GM12878 (cell line): ENCODE results near the gene FKBP15. TPM values are rescaled to one million over a fixed set of nuclear protein-coding genes. Genes with fewer than 3 reads are reported as not detected.

Experiments used
- ATAC-seq: fragments of 200-7000 bp; cut with Tn5 transposase; 3 replicates; pipeline ENCODE4 v1.9.1; 2020; ENCODE audit warnings: mild to moderate bottlenecking, moderate library complexity
- BruUV-seq: library from RNA; stranded (reverse); fragments of 400-500 nt; replicated peaks from 2 replicates; lab custom pipeline; 2021; lab: Mats Ljungman, UMichigan
- CTCF ChIA-PET: fragments of 300-600 bp; sonication (Branson Sonifier 250); formaldehyde crosslinking; extraction: SDS; loops from one replicate; lab custom pipeline; 2021; ENCODE audit warnings: inconsistent platforms; lab: Yijun Ruan, JAX
- POLR2A ChIA-PET: fragments of 350-600 bp; formaldehyde crosslinking; extraction: SDS; loops from one replicate; lab custom pipeline; 2021; ENCODE audit warnings: inconsistent platforms; lab: Charles Lee
- RAD21 ChIA-PET: fragments of 300-600 bp; sonication (Branson Sonifier 250); formaldehyde crosslinking; loops from one replicate; lab custom pipeline; 2023; ENCODE audit warnings: antibody characterized with exemption; ENCODE audit not compliant: unreplicated experiment; lab: Charles Lee
- SMC1A ChIA-PET: fragments of 300-600 bp; sonication (Branson Sonifier 250); formaldehyde crosslinking; loops from one replicate; lab custom pipeline; 2023; ENCODE audit not compliant: unreplicated experiment, uncharacterized antibody; lab: Charles Lee
- DNase-seq: peaks from one replicate; pipeline ENCODE4 v3.0.0-alpha.2; 2011; ENCODE audit warnings: low read depth, low spot score
- FAIRE-seq: peaks from 3 replicates; lab custom pipeline; 2011; peaks lifted over from hg19 to GRCh38; lab: Jason Lieb, UNC
- H2AFZ ChIP-seq: 2 replicates; pipeline ENCODE4 v1.6.0; 2011; ENCODE audit warnings: low read depth, low read length, control low read depth; ENCODE audit not compliant: control insufficient read depth
- H3K27ac ChIP-seq: 2 replicates; pipeline ENCODE4 v1.5.1; 2011; ENCODE audit warnings: control low read depth; ENCODE audit not compliant: control insufficient read depth, insufficient read depth
- H3K27me3 ChIP-seq, 2 experiments: replicated peaks in 1 of 2; 2 replicates each; pipeline versions ENCODE4 v1.6.0 to v1.6.1; 2011; ENCODE audit warnings: low read length in 1 of 2; ENCODE audit not compliant: control insufficient read depth in 2 of 2, insufficient read depth in 2 of 2
- H3K36me3 ChIP-seq, 2 experiments: 2 replicates each; pipeline ENCODE4 v1.5.1; 2011; ENCODE audit warnings: low read length in 1 of 2; ENCODE audit not compliant: control insufficient read depth in 2 of 2, insufficient read depth in 2 of 2
- H3K4me1 ChIP-seq: 2 replicates; pipeline ENCODE4 v1.6.1; 2011; ENCODE audit warnings: mild to moderate bottlenecking, low read length, moderate library complexity, mixed read lengths; ENCODE audit not compliant: control insufficient read depth, insufficient read depth
- H3K4me2 ChIP-seq: 2 replicates; pipeline ENCODE4 v1.6.0; 2011; ENCODE audit warnings: control low read depth; ENCODE audit not compliant: control insufficient read depth, insufficient read depth
- H3K4me3 ChIP-seq: fragments of 200-600 bp; sonication (generic); 2 replicates; pipeline ENCODE4 v1.5.1; 2016
- H3K79me2 ChIP-seq: 2 replicates; pipeline ENCODE4 v1.6.0; 2011; ENCODE audit warnings: low read length; ENCODE audit not compliant: control insufficient read depth, insufficient read depth
- H3K9ac ChIP-seq: 2 replicates; pipeline ENCODE4 v1.8.0; 2011; ENCODE audit warnings: low read length, control low read depth, mixed read lengths; ENCODE audit not compliant: control insufficient read depth, insufficient read depth
- H3K9me3 ChIP-seq: replicated peaks from 3 replicates; pipeline ENCODE4 v1.5.1; 2011; ENCODE audit warnings: mild to moderate bottlenecking, low read length; ENCODE audit not compliant: control insufficient read depth, insufficient read depth
- H4K20me1 ChIP-seq: 2 replicates; pipeline ENCODE4 v1.6.0; 2011; ENCODE audit not compliant: control insufficient read depth, insufficient read depth
- ASH2L ChIP-seq: fragments of 300-600, 200-600 bp; sonication (generic); IDR thresholded peaks from 2 replicates; pipeline ENCODE4 v1.6.1; 2017; ENCODE audit warnings: low read depth, mild to moderate bottlenecking, borderline replicate concordance
- CBFB ChIP-seq: IDR thresholded peaks from 2 replicates; pipeline ENCODE4 v1.6.1; 2016; ENCODE audit warnings: antibody characterized with exemption, low read depth
- CHD4 ChIP-seq: fragments of 200-600 bp; sonication (generic); IDR thresholded peaks from 2 replicates; pipeline ENCODE4 v1.6.1; 2016; ENCODE audit warnings: mild to moderate bottlenecking
- ESRRA ChIP-seq: IDR thresholded peaks from 2 replicates; pipeline ENCODE4 v1.6.1; 2012; ENCODE audit warnings: mild to moderate bottlenecking, low read length, improper control_type of control experiment
- ETV6 ChIP-seq, 2 experiments: fragments of 450-650 bp in 1 of 2; IDR thresholded peaks in 1 of 2; conservative IDR thresholded peaks in 1 of 2; 2 replicates each; pipeline ENCODE4 v1.6.1; 2014; ENCODE audit warnings: antibody characterized with exemption in 1 of 2, borderline replicate concordance in 1 of 2, low read depth in 1 of 2, mild to moderate bottlenecking in 1 of 2, moderate library complexity in 1 of 2
- GABPA ChIP-seq: IDR thresholded peaks from 2 replicates; pipeline ENCODE4 v1.6.1; 2014; ENCODE audit warnings: antibody characterized with exemption, low read depth, mild to moderate bottlenecking, inconsistent platforms
- HDAC6 ChIP-seq: fragments of 200-600 bp; sonication (generic); IDR thresholded peaks from one replicate; pipeline ENCODE4 v1.8.0; 2017; ENCODE audit warnings: antibody characterized with exemption; ENCODE audit not compliant: unreplicated experiment
- LARP7 ChIP-seq: fragments of 450-650 bp; IDR thresholded peaks from 2 replicates; pipeline ENCODE4 v1.6.1; 2017; ENCODE audit warnings: mild to moderate bottlenecking
- MEF2A ChIP-seq: IDR thresholded peaks from 2 replicates; pipeline ENCODE4 v1.6.1; 2011; ENCODE audit warnings: low read depth, mild to moderate bottlenecking, low read length, moderate library complexity; ENCODE audit not compliant: insufficient read depth
- NFXL1 ChIP-seq: fragments of 450-650 bp; IDR thresholded peaks from 2 replicates; pipeline ENCODE4 v1.6.1; 2017; ENCODE audit warnings: antibody characterized with exemption, mild to moderate bottlenecking, borderline replicate concordance
- POU2F2 ChIP-seq: IDR thresholded peaks from 3 replicates; pipeline ENCODE4 v1.6.1; 2011; ENCODE audit warnings: low read depth, mild to moderate bottlenecking, low read length, borderline replicate concordance
- RBBP5 ChIP-seq: fragments of 200-600 bp; sonication (generic); conservative IDR thresholded peaks from 2 replicates; pipeline ENCODE4 v1.6.1; 2016
- RELB ChIP-seq: fragments of 450-650 bp; IDR thresholded peaks from 2 replicates; pipeline ENCODE4 v1.6.1; 2017; ENCODE audit warnings: low read depth, mild to moderate bottlenecking, moderate library complexity
- RUNX3 ChIP-seq: IDR thresholded peaks from 2 replicates; pipeline ENCODE4 v1.6.1; 2012; ENCODE audit warnings: low read length, inconsistent platforms
- SIN3A ChIP-seq: IDR thresholded peaks from 2 replicates; pipeline ENCODE4 v1.6.1; 2012; ENCODE audit warnings: low read depth, low read length, improper control_type of control experiment
- SMAD1 ChIP-seq: fragments of 450-650 bp; IDR thresholded peaks from 2 replicates; pipeline ENCODE4 v1.6.1; 2018; ENCODE audit warnings: mild to moderate bottlenecking, low read depth; ENCODE audit not compliant: partially characterized antibody
- SMC3 ChIP-seq: IDR thresholded peaks from 2 replicates; pipeline ENCODE4 v1.6.1; 2011; ENCODE audit warnings: low read length, improper control_type of control experiment, borderline replicate concordance
- SREBF2 ChIP-seq: IDR thresholded peaks from 2 replicates; pipeline ENCODE4 v1.6.1; 2012; ENCODE audit warnings: mild to moderate bottlenecking, low read length
- SUPT20H ChIP-seq: IDR thresholded peaks from 2 replicates; pipeline ENCODE4 v1.6.1; 2011; ENCODE audit warnings: low read depth, mild to moderate bottlenecking, low read length, moderate library complexity, borderline replicate concordance; ENCODE audit not compliant: control insufficient read depth
- TCF7 ChIP-seq: IDR thresholded peaks from 2 replicates; pipeline ENCODE4 v1.6.1; 2014; ENCODE audit warnings: antibody characterized with exemption, borderline replicate concordance
- WGBS: methylation state at CpG from one replicate; pipeline ENCODE4 v1.1.6; 2016; ENCODE audit warnings: low lambda C conversion rate; ENCODE audit not compliant: insufficient replicate concordance, insufficient coverage; ENCODE audit errors: missing lambda C conversion rate; 5-methylcytosine and 5-hydroxymethylcytosine counted together
- in situ Hi-C: fragments of 300-500 bp; cut with MboI; formaldehyde crosslinking; loops from 9 replicates; pipeline ENCODE4 v1.14.3; 2018; ENCODE audit warnings: mixed read lengths
- intact Hi-C: fragments of 100-400 bp; cut with micrococcal nuclease; formaldehyde crosslinking; loops from one replicate; pipeline ENCODE4 v1.14.2; 2022; ENCODE audit not compliant: unreplicated experiment
- polyA plus RNA-seq, 11 experiments: library from polyadenylated mRNA; depleted of rRNA in 4 of 11; unstranded in 6 of 11; stranded (reverse) in 5 of 11; fragments of >200 nt; fragmentation: Nextera tagmentation in 4 of 11; fragmentation: Illumina TruSeq in 1 of 11; extraction: Ambion mirVana in 4 of 11; extraction: Trizol in 1 of 11; gene quantifications; 1 replicate in 1 of 11; 2 replicates in 10 of 11; pipeline versions ENCODE4 v1.2.1 to v1.2.3, GENCODE V29; 2011 to 2016; ENCODE audit warnings: inconsistent platforms in 2 of 11, missing spikeins in 2 of 11, low read depth in 1 of 11
- total RNA-seq, 4 experiments: library from RNA; depleted of rRNA in 3 of 4; stranded (reverse); fragments of >200 nt in 3 of 4; fragmentation: Illumina TruSeq in 1 of 4; extraction: Trizol in 1 of 4; gene quantifications; 2 replicates each; pipeline versions ENCODE4 v1.2.1 to v1.2.3, GENCODE V29; 2013 to 2021
- TF ChIP-seq, protein P1 (sequence below): fragments of 450-650 bp; formaldehyde crosslinking; IDR thresholded peaks from 2 replicates; pipeline ENCODE4 v1.4.0; 2022; ENCODE audit warnings: mild to moderate bottlenecking, moderate library complexity

The FKBP15 gene
- total and polyA plus RNA-seq, 10 of the 15 experiments (the other 5 are each of a cell fraction or from before 2014, with no cell fraction given) = 5.0 to 53.4 (median 21.2) TPM

GRCh38 chr9:113219969-113220368 is 1.1 kb downstream of the FKBP15 start:
- 0% methylated on average over 1 of the region's 1 CpG for WGBS
- Histone ChIP-seq H3K27me3 (no peaks in the 10 kb centered on the region), H3K4me1 (peaks cover 4% of the 10 kb centered on the region; the same call in 1 of the 2 replicates), H3K9me3 (no peaks in the 10 kb centered on the region), H3K36me3 (0 out of 4 replicates have a peak, but pooled peaks cover 0 to 5% of the 10 kb centered on the region in 2 experiments), H4K20me1 (no peaks in the 10 kb centered on the region), H3K4me2 (peak overlapping the region; percentile 98), H3K27ac (peak overlapping the region; percentile 95), H3K79me2 (peaks cover 78% of the 10 kb centered on the region), H2AFZ (no peak overlapping the region), H3K9ac (peak overlapping the region; percentile 70), H3K4me3 (peak overlapping the region; percentile 86)
- ChIA-PET CTCF (interaction anchor here (1.1 to 4.8 kb wide), 8 partner anchors 33 to 361 kb away, joined by 3 to 52 read pairs (median 4); partner anchors contain the start of genes C9orf43, CDC26, POLE3 and PRPF4), RAD21 (interaction anchor here (0.7 to 5.1 kb wide), 10 partner anchors 12 to 438 kb away, joined by 3 to 32 read pairs (median 4); partner anchors contain the start of genes C9orf43, CDC26, POLE3 and PRPF4), POLR2A (interaction anchor here (0.7 to 4.5 kb wide), 6 partner anchors 12 to 734 kb away, joined by 3 to 32 read pairs (median 6); partner anchors contain the start of genes C9orf43, CDC26, KIAA1958 and POLE3), SMC1A (interaction anchor here (0.6 to 5.0 kb wide), 19 partner anchors 8 to 395 kb away, joined by 3 to 68 read pairs (median 5); partner anchors contain the start of genes C9orf43, CDC26, POLE3 and PRPF4)
- no TSS peak for BruUV-seq
- FAIRE-seq (peak; percentile 68), DNase-seq (peak; percentile 77), ATAC-seq (peak; percentile 78)
- intact Hi-C loops = loop anchor here (1.0 to 10.0 kb wide), 3 partner anchors 55 to 185 kb away; partner anchors contain the start of genes ALAD, CDC26 and PRPF4
- in situ Hi-C loops = no loop called here
- TF ChIP-seq ETV6 (conservative IDR thresholded peaks at IDR 0.05 in 1 of 2, IDR thresholded peaks at IDR 0.05 in 1 of 2; ENCODE audit: borderline replicate concordance in 1 of 2, low read depth in 1 of 2) = peak in 1 of 2 experiments; percentile 68; a peak in 2 of 4 replicates
- peak; percentile 99 for TF ChIP-seq RUNX3
- no peak for TF ChIP-seq SIN3A
- no peak for TF ChIP-seq CHD4
- TF ChIP-seq, protein P1, sequence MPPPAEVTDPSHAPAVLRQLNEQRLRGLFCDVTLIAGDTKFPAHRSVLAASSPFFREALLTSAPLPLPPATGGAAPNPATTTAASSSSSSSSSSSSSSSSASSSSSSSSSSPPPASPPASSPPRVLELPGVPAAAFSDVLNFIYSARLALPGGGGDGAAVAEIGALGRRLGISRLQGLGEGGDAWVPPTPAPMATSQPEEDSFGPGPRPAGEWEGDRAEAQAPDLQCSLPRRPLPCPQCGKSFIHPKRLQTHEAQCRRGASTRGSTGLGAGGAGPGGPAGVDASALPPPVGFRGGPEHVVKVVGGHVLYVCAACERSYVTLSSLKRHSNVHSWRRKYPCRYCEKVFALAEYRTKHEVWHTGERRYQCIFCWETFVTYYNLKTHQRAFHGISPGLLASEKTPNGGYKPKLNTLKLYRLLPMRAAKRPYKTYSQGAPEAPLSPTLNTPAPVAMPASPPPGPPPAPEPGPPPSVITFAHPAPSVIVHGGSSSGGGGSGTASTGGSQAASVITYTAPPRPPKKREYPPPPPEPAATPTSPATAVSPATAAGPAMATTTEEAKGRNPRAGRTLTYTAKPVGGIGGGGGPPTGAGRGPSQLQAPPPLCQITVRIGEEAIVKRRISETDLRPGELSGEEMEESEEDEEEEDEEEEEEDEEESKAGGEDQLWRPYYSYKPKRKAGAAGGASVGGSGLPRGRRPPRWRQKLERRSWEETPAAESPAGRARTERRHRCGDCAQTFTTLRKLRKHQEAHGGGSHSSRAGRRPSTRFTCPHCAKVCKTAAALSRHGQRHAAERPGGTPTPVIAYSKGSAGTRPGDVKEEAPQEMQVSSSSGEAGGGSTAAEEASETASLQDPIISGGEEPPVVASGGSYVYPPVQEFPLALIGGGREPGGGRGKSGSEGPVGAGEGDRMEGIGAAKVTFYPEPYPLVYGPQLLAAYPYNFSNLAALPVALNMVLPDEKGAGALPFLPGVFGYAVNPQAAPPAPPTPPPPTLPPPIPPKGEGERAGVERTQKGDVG (CRISPR knock-in tag) = no peak
- TF ChIP-seq RBBP5 = no peak
- no peak for TF ChIP-seq HDAC6
- 0 out of 2 replicates have a peak, but pooled peaks have one; percentile 34 for TF ChIP-seq ASH2L
- no peak for TF ChIP-seq GABPA
- no peak for TF ChIP-seq SREBF2
- TF ChIP-seq LARP7 = no peak
- peak; percentile 47; the same call in 1 of the 2 replicates for TF ChIP-seq RELB
- TF ChIP-seq SUPT20H = no peak
- 0 out of 2 replicates have a peak, but pooled peaks have one; percentile 57 for TF ChIP-seq MEF2A
- TF ChIP-seq CBFB = peak; percentile 86
- no peak for TF ChIP-seq SMC3
- no peak for TF ChIP-seq ESRRA
- TF ChIP-seq NFXL1 = no peak
- TF ChIP-seq POU2F2 = peak; percentile 60; the same call in 1 of the 3 replicates
- no peak for TF ChIP-seq SMAD1
- peak; percentile 28; the same call in 1 of the 2 replicates for TF ChIP-seq TCF7
